ENCODE results near the gene OR10Z1. TPM values are rescaled to one million over a fixed set of nuclear protein-coding genes. Genes with fewer than 3 reads are reported as not detected.

Gene OR10Z1
- total RNA-seq, 2 donors from 2014 or later = not detected

GRCh38 chr1:158600735-158601134 lies 4.3 kb upstream of the OR10Z1 start:
- Histone ChIP-seq H3K4me1 (ENCODE audit: control insufficient read depth in 1 of 2, low read depth in 2 of 2) (no peaks in the 10 kb centered on the region), H3K27ac (no peak overlapping the region)
- no peak for TF ChIP-seq CTCF (IDR thresholded peaks at IDR 0.05)

GRCh38 chr1:158607296-158607695 lies 2.2 kb downstream of the OR10Z1 start:
- Histone ChIP-seq H3K27ac (no peak overlapping the region), H3K4me1 (ENCODE audit: control insufficient read depth in 1 of 2, low read depth in 2 of 2) (no peaks in the 10 kb centered on the region), H3K36me3 (no peaks in the 10 kb centered on the region), H3K9me3 (no peaks in the 10 kb centered on the region), H3K27me3 (replicated peaks; ENCODE audit: insufficient read depth) (no peaks in the 10 kb centered on the region), H3K4me3 (no peak overlapping the region)
- TF ChIP-seq CTCF (IDR thresholded peaks at IDR 0.05) = no peak
- ATAC-seq (ENCODE audit: insufficient number of reproducible peaks, low FRiP score, low read depth) (no peak), DNase-seq (ENCODE audit: low spot score) (no peak)

More at GRCh38 chr1:158600735-158601134, 4.3 kb upstream of the OR10Z1 start:
- H3K36me3 ChIP-seq = no peaks in the 10 kb centered on the region
- no peak for DNase-seq (ENCODE audit: low spot score)
- H3K9me3 ChIP-seq = no peaks in the 10 kb centered on the region
- H3K4me3 ChIP-seq = no peak overlapping the region
- no peaks in the 10 kb centered on the region for H3K27me3 ChIP-seq (replicated peaks; ENCODE audit: insufficient read depth)
- ATAC-seq (ENCODE audit: insufficient number of reproducible peaks, low FRiP score, low read depth) = no peak

DNA sequence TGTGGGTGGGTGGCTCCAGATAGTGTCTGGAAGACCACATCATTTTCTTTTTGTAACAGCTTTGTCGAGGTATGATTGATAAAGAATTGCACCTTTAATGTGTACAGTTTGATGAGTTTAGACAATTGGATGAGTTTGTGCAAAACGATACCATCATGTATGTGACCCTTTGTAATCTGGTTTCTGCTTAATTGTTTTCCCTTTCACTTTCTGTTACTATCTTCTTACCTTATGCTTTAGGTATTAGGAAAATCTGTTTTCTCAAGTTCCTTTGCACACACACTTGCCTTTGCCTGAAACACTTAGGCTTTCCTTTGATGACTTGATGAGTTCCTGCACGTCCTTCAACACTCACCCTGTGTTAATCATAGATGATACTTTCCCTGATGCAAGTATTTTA lies 6.8 kb downstream of the OR10Z1 start:
- no peaks in the 10 kb centered on the region for H3K4me1 ChIP-seq (ENCODE audit: control insufficient read depth in 1 of 2, low read depth in 2 of 2)
- H3K9me3 ChIP-seq = no peaks in the 10 kb centered on the region
- H3K27ac ChIP-seq = no peak overlapping the region
- no peak overlapping the region for H3K4me3 ChIP-seq
- ATAC-seq (ENCODE audit: insufficient number of reproducible peaks, low FRiP score, low read depth) (no peak), DNase-seq (ENCODE audit: low spot score) (no peak)
- H3K27me3 ChIP-seq (replicated peaks; ENCODE audit: insufficient read depth) = no peaks in the 10 kb centered on the region
- no peaks in the 10 kb centered on the region for H3K36me3 ChIP-seq
- no peak for TF ChIP-seq CTCF (IDR thresholded peaks at IDR 0.05)

DNA sequence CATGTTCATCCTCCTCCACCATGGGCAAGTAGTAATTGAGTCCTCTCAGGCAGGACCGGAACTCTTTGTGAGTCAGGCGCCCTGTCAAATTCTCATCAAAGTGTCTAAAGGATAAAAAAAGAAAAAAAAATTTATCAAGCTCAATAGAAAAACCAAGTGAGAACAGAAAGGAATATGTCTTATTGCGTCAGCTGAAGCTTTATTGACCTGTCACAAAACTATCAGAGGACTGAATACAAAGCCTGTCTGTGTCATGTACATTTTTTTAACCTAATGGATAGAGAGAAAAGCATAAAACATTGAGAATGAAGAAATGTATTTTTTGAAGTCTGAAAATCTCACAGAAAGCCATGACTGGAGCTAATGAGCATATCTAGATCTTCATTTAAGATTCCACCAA lies 8.7 kb downstream of the OR10Z1 start:
- TF ChIP-seq CTCF (IDR thresholded peaks at IDR 0.05) = no peak
- Histone ChIP-seq H3K4me1 (ENCODE audit: control insufficient read depth in 1 of 2, low read depth in 2 of 2) (no peaks in the 10 kb centered on the region), H3K36me3 (no peaks in the 10 kb centered on the region), H3K27me3 (replicated peaks; ENCODE audit: insufficient read depth) (no peaks in the 10 kb centered on the region), H3K4me3 (no peak overlapping the region), H3K27ac (no peak overlapping the region), H3K9me3 (no peaks in the 10 kb centered on the region)
- no peak for DNase-seq (ENCODE audit: low spot score)
- ATAC-seq (ENCODE audit: insufficient number of reproducible peaks, low FRiP score, low read depth) = no peak

DNA sequence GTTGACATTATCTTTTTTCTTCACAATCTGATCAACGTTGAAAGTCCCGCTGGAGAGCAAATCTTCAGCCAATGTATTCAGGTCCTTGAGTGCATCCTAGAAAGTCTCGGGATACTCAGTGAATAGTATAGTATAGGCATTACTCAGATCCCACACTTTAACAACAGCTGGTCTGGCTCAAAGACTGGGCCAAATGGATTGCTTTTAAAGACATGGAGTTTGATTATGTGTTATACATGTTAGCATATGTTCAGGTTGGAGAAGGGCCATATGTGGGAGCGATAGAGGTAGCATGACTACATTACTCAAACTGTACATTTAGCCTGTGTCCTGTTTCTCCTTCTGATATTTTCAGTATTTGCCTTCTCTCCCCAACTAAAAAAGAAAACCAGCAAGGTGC lies 33.1 kb downstream of the OR10Z1 start:
- Histone ChIP-seq H3K4me3 (no peak overlapping the region), H3K27ac (no peak overlapping the region), H3K27me3 (replicated peaks; ENCODE audit: insufficient read depth) (no peaks in the 10 kb centered on the region), H3K36me3 (no peaks in the 10 kb centered on the region), H3K4me1 (ENCODE audit: control insufficient read depth in 1 of 2, low read depth in 2 of 2) (no peaks in the 10 kb centered on the region), H3K9me3 (no peaks in the 10 kb centered on the region)
- DNase-seq (ENCODE audit: low spot score) = no peak
- TF ChIP-seq CTCF (IDR thresholded peaks at IDR 0.05) = no peak
- ATAC-seq (ENCODE audit: insufficient number of reproducible peaks, low FRiP score, low read depth) = no peak

Measured in thoracic aorta (tissue), 2 donors.